Sigmoid colon (tissue), 4 donors: ENCODE results near the gene ZNF280B.

Experiments
- EP300 ChIP-seq, 4 donors: sonication (generic); formaldehyde crosslinking; IDR thresholded peaks; one replicate each; pipeline ENCODE4 v1.6.1; 2017; ENCODE audit warnings: antibody characterized with exemption in 4 of 4
- POLR2A ChIP-seq, 2 donors: fragments of 450-650 bp; IDR thresholded peaks; one replicate each; pipeline ENCODE4 v1.6.1; 2016; ENCODE audit warnings: antibody characterized with exemption in 2 of 2, mild to moderate bottlenecking in 2 of 2, moderate library complexity in 2 of 2
- POLR2AphosphoS5 ChIP-seq, 4 donors: sonication (generic); formaldehyde crosslinking; IDR thresholded peaks; one replicate each; pipeline ENCODE4 v1.6.1; 2017; ENCODE audit warnings: antibody characterized with exemption in 4 of 4
- TF ChIP-seq, protein P1 (sequence below), 4 experiments: fragments of 450-650 bp in 3 of 4; fragments of 200-600 bp in 1 of 4; IDR thresholded peaks; one replicate each; pipeline ENCODE4 v1.5.1; 2016 to 2019; ENCODE audit warnings: antibody characterized with exemption in 4 of 4, mild to moderate bottlenecking in 3 of 4, moderate library complexity in 2 of 4

DNA sequence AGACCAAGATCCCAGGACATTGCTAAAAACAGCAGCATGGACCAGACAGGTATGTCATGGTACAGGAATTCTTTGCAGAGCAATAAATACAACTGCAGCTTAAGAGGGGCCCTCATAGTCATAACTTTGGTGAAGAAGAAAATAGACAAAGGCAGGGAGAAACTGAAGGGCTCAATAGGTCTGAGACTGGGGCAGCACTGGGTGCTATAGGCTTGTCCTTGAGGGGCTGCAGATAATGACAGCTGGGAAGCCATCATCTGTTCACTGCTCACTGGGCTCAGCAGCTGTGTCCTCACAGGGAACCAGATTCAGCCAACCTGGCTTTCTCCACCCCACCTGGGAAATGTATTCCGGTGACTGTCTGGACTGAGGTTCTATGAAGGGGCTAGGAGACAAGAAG, 68.4 kb downstream of the ZNF280B start:
- TF ChIP-seq, protein P1, sequence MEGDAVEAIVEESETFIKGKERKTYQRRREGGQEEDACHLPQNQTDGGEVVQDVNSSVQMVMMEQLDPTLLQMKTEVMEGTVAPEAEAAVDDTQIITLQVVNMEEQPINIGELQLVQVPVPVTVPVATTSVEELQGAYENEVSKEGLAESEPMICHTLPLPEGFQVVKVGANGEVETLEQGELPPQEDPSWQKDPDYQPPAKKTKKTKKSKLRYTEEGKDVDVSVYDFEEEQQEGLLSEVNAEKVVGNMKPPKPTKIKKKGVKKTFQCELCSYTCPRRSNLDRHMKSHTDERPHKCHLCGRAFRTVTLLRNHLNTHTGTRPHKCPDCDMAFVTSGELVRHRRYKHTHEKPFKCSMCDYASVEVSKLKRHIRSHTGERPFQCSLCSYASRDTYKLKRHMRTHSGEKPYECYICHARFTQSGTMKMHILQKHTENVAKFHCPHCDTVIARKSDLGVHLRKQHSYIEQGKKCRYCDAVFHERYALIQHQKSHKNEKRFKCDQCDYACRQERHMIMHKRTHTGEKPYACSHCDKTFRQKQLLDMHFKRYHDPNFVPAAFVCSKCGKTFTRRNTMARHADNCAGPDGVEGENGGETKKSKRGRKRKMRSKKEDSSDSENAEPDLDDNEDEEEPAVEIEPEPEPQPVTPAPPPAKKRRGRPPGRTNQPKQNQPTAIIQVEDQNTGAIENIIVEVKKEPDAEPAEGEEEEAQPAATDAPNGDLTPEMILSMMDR (IDR thresholded peaks at IDR 0.05) = no peak
- TF ChIP-seq POLR2A (IDR thresholded peaks at IDR 0.05) (no peak), EP300 (IDR thresholded peaks at IDR 0.05) (no peak), POLR2AphosphoS5 (IDR thresholded peaks at IDR 0.05) (no peak)
